Esophagus muscularis mucosa (tissue), 4 donors: ENCODE measurements around the gene DOCK4. TPM values are rescaled to one million over a fixed set of nuclear protein-coding genes. Genes with fewer than 3 reads are reported as not detected.

Source experiments
- DNase-seq: peaks from one replicate; pipeline ENCODE4 v3.0.0-alpha.2; 2017; ENCODE audit errors: extremely low spot score
- H3K27ac ChIP-seq, 4 donors: fragments of 200-600 bp; sonication (generic); replicated peaks in 1 of 4; 1 replicate in 3 of 4; 2 replicates in 1 of 4; pipeline ENCODE4 v1.5.1; 2016 to 2019; ENCODE audit warnings: mild to moderate bottlenecking in 1 of 4
- H3K27me3 ChIP-seq, 4 donors: fragments of 200-600 bp; sonication (generic); one replicate each; pipeline versions ENCODE4 v1.5.1 to v1.6.0; 2016 to 2019
- H3K36me3 ChIP-seq, 4 donors: fragments of 200-600 bp; sonication (generic); one replicate each; pipeline ENCODE4 v1.5.1; 2016 to 2019
- H3K4me1 ChIP-seq, 4 donors: fragments of 200-600 bp; sonication (generic); one replicate each; pipeline ENCODE4 v1.5.1; 2016 to 2019
- H3K4me3 ChIP-seq, 4 donors: fragments of 200-600 bp; sonication (generic); 1 replicate in 2 of 4; 2 replicates in 2 of 4; pipeline ENCODE4 v1.5.1; 2016 to 2019; ENCODE audit warnings: mild to moderate bottlenecking in 4 of 4, moderate library complexity in 1 of 4
- H3K9me3 ChIP-seq, 4 donors: fragments of 200-600 bp; sonication (generic); 1 replicate in 3 of 4; 2 replicates in 1 of 4; pipeline ENCODE4 v1.5.1; 2016 to 2019
- CTCF ChIP-seq, 3 experiments: fragments of 200-600 bp in 2 of 3; fragments of 450-650 bp in 1 of 3; sonication (generic) in 2 of 3; IDR thresholded peaks; one replicate each; pipeline ENCODE4 v1.5.1; 2017 to 2019; ENCODE audit warnings: antibody characterized with exemption in 3 of 3, mild to moderate bottlenecking in 2 of 3, moderate library complexity in 1 of 3
- EP300 ChIP-seq: sonication (generic); formaldehyde crosslinking; IDR thresholded peaks from one replicate; pipeline ENCODE4 v1.6.1; 2017; ENCODE audit warnings: antibody characterized with exemption
- POLR2A ChIP-seq: fragments of 450-650 bp; IDR thresholded peaks from one replicate; pipeline ENCODE4 v1.6.1; 2017; ENCODE audit warnings: antibody characterized with exemption, moderate library complexity, mild to moderate bottlenecking, low read depth
- POLR2AphosphoS5 ChIP-seq, 2 donors: sonication (generic); formaldehyde crosslinking; IDR thresholded peaks; one replicate each; pipeline ENCODE4 v1.6.1; 2017; ENCODE audit warnings: antibody characterized with exemption in 2 of 2
- WGBS: methylation state at CpG from one replicate; pipeline ENCODE4 v1.1.5; 2018; 5-methylcytosine and 5-hydroxymethylcytosine counted together
- intact Hi-C: fragments of 100-400 bp; cut with DNase I; formaldehyde crosslinking; loops from one replicate; pipeline ENCODE4 v1.15.1; 2023
- small RNA-seq, 3 donors: library from RNA; depleted of rRNA; stranded (forward); fragments of <200 nt; gene quantifications; one replicate each; pipeline ENCODE3, GENCODE V24; 2016
- total RNA-seq, 4 donors: library from RNA; depleted of rRNA; stranded (reverse); fragments of >200 nt; gene quantifications; one replicate each; pipeline versions ENCODE4 v1.1.0 to v1.2.1, GENCODE V29; 2016

Gene DOCK4
- total RNA-seq, 4 donors from 2014 or later, result 14.0 to 25.3 (median 18.8) TPM

- H3K4me1 ChIP-seq, result no peaks in the 10 kb centered on the region
- H3K36me3 ChIP-seq, result no peaks in the 10 kb centered on the region
- H3K27me3 ChIP-seq, result no peaks in the 10 kb centered on the region
- TF ChIP-seq POLR2A (no peak), POLR2AphosphoS5 (IDR thresholded peaks at IDR 0.05) (no peak), EP300 (no peak), CTCF (IDR thresholded peaks at IDR 0.05) (no peak)
- no peak for DNase-seq
- H3K4me3 ChIP-seq, result no peak overlapping the region
- intact Hi-C loops, result no loop called here
- H3K27ac ChIP-seq, result no peak overlapping the region
- H3K9me3 ChIP-seq, result no peaks in the 10 kb centered on the region
Observed at GRCh38 chr7:111677848-111678247, 528.4 kb downstream of the DOCK4 start.

- Histone ChIP-seq H3K36me3 (no peaks in the 10 kb centered on the region), H3K27ac (no peak overlapping the region), H3K4me1 (no peaks in the 10 kb centered on the region), H3K27me3 (no peaks in the 10 kb centered on the region), H3K4me3 (no peak overlapping the region), H3K9me3 (no peaks in the 10 kb centered on the region)
- no peak for DNase-seq
- WGBS, result 29% methylated on average over 2 of the region's 2 CpGs
- TF ChIP-seq POLR2AphosphoS5 (IDR thresholded peaks at IDR 0.05), result no peak
- TF ChIP-seq EP300, result no peak
- TF ChIP-seq POLR2A, result no peak
- no peak for TF ChIP-seq CTCF (IDR thresholded peaks at IDR 0.05)
- intact Hi-C loops, result no loop called here
Observed at GRCh38 chr7:111676811-111677210, 529.4 kb downstream of the DOCK4 start.

Small RNAs within 50 kb of the gene (small RNA-seq; reads per million reads assigned to genes)
- gene RNA5SP237, result 0 reads per million in 3 donors

Other genes with a start within 250 kb of the DOCK4 start
- 10 to 100 TPM; 19.5 to 27.1 (median 25.7) TPM for gene ZNF277, start 296 bp upstream of the DOCK4 start, total RNA-seq
- gene IFRD1, start 244.1 kb upstream of the DOCK4 start, total RNA-seq, result 10 to 100 TPM; 36.9 to 51.5 (median 48.0) TPM